Activated naive CD8-positive, alpha-beta T cell treated with anti-CD3 and anti-CD28 coated beads, Interleukin-2, amount 50 U/mL, for 24 hours (primary cell): ENCODE measurements around the gene MBD1.
A peak's percentile ranks its signal among the peaks of the same experiment; 100 is the strongest.

Experiments
- ATAC-seq: fragments of 150-1000 bp; cut with Tn5 transposase; one replicate; pipeline ENCODE4 v1.10.0; 2021
- DNase-seq: peaks from one replicate; pipeline ENCODE4 v3.0.0; 2021
- H3K27ac Mint-ChIP-seq: one replicate; pipeline ENCODE4 v1.8.0; 2021; ENCODE audit warnings: mild to moderate bottlenecking, mixed read lengths
- H3K27me3 Mint-ChIP-seq: one replicate; pipeline ENCODE4 v1.8.0; 2021; ENCODE audit warnings: mixed read lengths
- H3K36me3 Mint-ChIP-seq: one replicate; pipeline ENCODE4 v1.8.0; 2021; ENCODE audit warnings: low read depth, mixed read lengths
- H3K4me1 Mint-ChIP-seq: one replicate; pipeline ENCODE4 v1.8.0; 2021; ENCODE audit warnings: mixed read lengths
- H3K4me3 Mint-ChIP-seq: one replicate; pipeline ENCODE4 v1.8.0; 2021; ENCODE audit warnings: mild to moderate bottlenecking, moderate library complexity, mixed read lengths
- H3K9me3 Mint-ChIP-seq: one replicate; pipeline ENCODE4 v1.8.0; 2021; ENCODE audit warnings: mixed read lengths

Gene MBD1

GRCh38 chr18:50284255-50284885 lies 3.0 kb upstream of the MBD1 start:
- Mint-ChIP-seq H3K27ac (peak overlapping the region; percentile 41), H3K4me3 (no peak overlapping the region), H3K27me3 (no peaks in the 10 kb centered on the region), H3K9me3 (no peaks in the 10 kb centered on the region), H3K4me1 (peaks cover 46% of the 10 kb centered on the region), H3K36me3 (peaks cover 50% of the 10 kb centered on the region)
- no peak for ATAC-seq
- DNase-seq, result no peak

- Mint-ChIP-seq H3K4me1 (peaks cover 51% of the 10 kb centered on the region), H3K36me3 (peaks cover 57% of the 10 kb centered on the region), H3K27me3 (no peaks in the 10 kb centered on the region), H3K4me3 (no peak overlapping the region), H3K9me3 (no peaks in the 10 kb centered on the region), H3K27ac (peak overlapping the region; percentile 41)
- DNase-seq (no peak), ATAC-seq (no peak)
Observed at GRCh38 chr18:50283469-50284209, 2.3 kb upstream of the MBD1 start.

- peak overlapping the region; percentile 35 for H3K27ac Mint-ChIP-seq
- ATAC-seq, result no peak
- peak overlapping the region; percentile 21 for H3K4me3 Mint-ChIP-seq
- no peaks in the 10 kb centered on the region for H3K9me3 Mint-ChIP-seq
- peaks cover 58% of the 10 kb centered on the region for H3K36me3 Mint-ChIP-seq
- DNase-seq, result no peak
- H3K27me3 Mint-ChIP-seq, result no peaks in the 10 kb centered on the region
- peaks cover 56% of the 10 kb centered on the region for H3K4me1 Mint-ChIP-seq
Observed at GRCh38 chr18:50282521-50283335, 1.4 kb upstream of the MBD1 start.

- DNase-seq (no peak), ATAC-seq (no peak)
- H3K27ac Mint-ChIP-seq, result peak overlapping the region; percentile 95
- H3K9me3 Mint-ChIP-seq, result no peaks in the 10 kb centered on the region
- H3K4me1 Mint-ChIP-seq, result peaks cover 52% of the 10 kb centered on the region
- peak overlapping the region; percentile 98 for H3K4me3 Mint-ChIP-seq
- no peaks in the 10 kb centered on the region for H3K27me3 Mint-ChIP-seq
- peaks cover 55% of the 10 kb centered on the region for H3K36me3 Mint-ChIP-seq
Observed at GRCh38 chr18:50281972-50282520, 723 bp upstream of the MBD1 start.

- Mint-ChIP-seq H3K27me3 (no peaks in the 10 kb centered on the region), H3K27ac (peak overlapping the region; percentile 95), H3K4me1 (peaks cover 42% of the 10 kb centered on the region), H3K4me3 (peak overlapping the region; percentile 98), H3K9me3 (no peaks in the 10 kb centered on the region), H3K36me3 (peaks cover 61% of the 10 kb centered on the region)
- DNase-seq (no peak), ATAC-seq (no peak)
Observed at GRCh38 chr18:50280707-50281294, 522 bp downstream of the MBD1 start.

- peaks cover 61% of the 10 kb centered on the region for H3K36me3 Mint-ChIP-seq
- peak overlapping the region; percentile 98 for H3K4me3 Mint-ChIP-seq
- H3K4me1 Mint-ChIP-seq, result peaks cover 42% of the 10 kb centered on the region
- no peak for ATAC-seq
- H3K9me3 Mint-ChIP-seq, result no peaks in the 10 kb centered on the region
- DNase-seq, result no peak
- peak overlapping the region; percentile 95 for H3K27ac Mint-ChIP-seq
- H3K27me3 Mint-ChIP-seq, result no peaks in the 10 kb centered on the region
Observed at GRCh38 chr18:50279752-50280151, 1.6 kb downstream of the MBD1 start.

GRCh38 chr18:50277942-50278341 lies 3.4 kb downstream of the MBD1 start:
- Mint-ChIP-seq H3K27ac (no peak overlapping the region), H3K36me3 (peaks cover 57% of the 10 kb centered on the region), H3K4me3 (no peak overlapping the region), H3K27me3 (no peaks in the 10 kb centered on the region), H3K4me1 (peaks cover 37% of the 10 kb centered on the region), H3K9me3 (no peaks in the 10 kb centered on the region)
- DNase-seq (no peak), ATAC-seq (no peak)

GRCh38 chr18:50276452-50276851 lies 4.9 kb downstream of the MBD1 start:
- ATAC-seq (no peak), DNase-seq (no peak)
- no peak overlapping the region for H3K4me3 Mint-ChIP-seq
- peaks cover 32% of the 10 kb centered on the region for H3K4me1 Mint-ChIP-seq
- no peaks in the 10 kb centered on the region for H3K9me3 Mint-ChIP-seq
- peaks cover 55% of the 10 kb centered on the region for H3K36me3 Mint-ChIP-seq
- no peak overlapping the region for H3K27ac Mint-ChIP-seq
- H3K27me3 Mint-ChIP-seq, result no peaks in the 10 kb centered on the region

- Mint-ChIP-seq H3K36me3 (peaks cover 52% of the 10 kb centered on the region), H3K27ac (no peak overlapping the region), H3K4me1 (peaks cover 23% of the 10 kb centered on the region), H3K4me3 (no peak overlapping the region), H3K27me3 (no peaks in the 10 kb centered on the region), H3K9me3 (no peaks in the 10 kb centered on the region)
- no peak for ATAC-seq
- no peak for DNase-seq
Observed at GRCh38 chr18:50275503-50276036, 5.8 kb downstream of the MBD1 start.

GRCh38 chr18:50274941-50275340 lies 6.4 kb downstream of the MBD1 start:
- Mint-ChIP-seq H3K4me1 (peaks cover 17% of the 10 kb centered on the region), H3K9me3 (no peaks in the 10 kb centered on the region), H3K27ac (no peak overlapping the region), H3K36me3 (peaks cover 47% of the 10 kb centered on the region), H3K4me3 (no peak overlapping the region), H3K27me3 (no peaks in the 10 kb centered on the region)
- ATAC-seq (no peak), DNase-seq (no peak)

GRCh38 chr18:50274044-50274442 lies 7.3 kb downstream of the MBD1 start:
- ATAC-seq, result no peak
- Mint-ChIP-seq H3K9me3 (no peaks in the 10 kb centered on the region), H3K4me1 (peaks cover 10% of the 10 kb centered on the region)

GRCh38 chr18:50273203-50274043 lies 7.9 kb downstream of the MBD1 start:
- no peaks in the 10 kb centered on the region for H3K9me3 Mint-ChIP-seq
- peaks cover 46% of the 10 kb centered on the region for H3K36me3 Mint-ChIP-seq
- no peak for DNase-seq
- peaks cover 7% of the 10 kb centered on the region for H3K4me1 Mint-ChIP-seq
- H3K27me3 Mint-ChIP-seq, result no peaks in the 10 kb centered on the region
- H3K27ac Mint-ChIP-seq, result peak overlapping the region; percentile 33
- no peak overlapping the region for H3K4me3 Mint-ChIP-seq
- ATAC-seq, result no peak

More at GRCh38 chr18:50274044-50274442, 7.3 kb downstream of the MBD1 start:
- no peak for DNase-seq
- Mint-ChIP-seq H3K36me3 (peaks cover 48% of the 10 kb centered on the region), H3K27ac (no peak overlapping the region), H3K4me3 (no peak overlapping the region), H3K27me3 (no peaks in the 10 kb centered on the region)

GRCh38 chr18:50272568-50272967 lies 8.8 kb downstream of the MBD1 start:
- Mint-ChIP-seq H3K27me3 (no peaks in the 10 kb centered on the region), H3K4me1 (peaks cover 12% of the 10 kb centered on the region), H3K9me3 (no peaks in the 10 kb centered on the region), H3K4me3 (no peak overlapping the region), H3K36me3 (peaks cover 46% of the 10 kb centered on the region), H3K27ac (no peak overlapping the region)
- DNase-seq (no peak), ATAC-seq (no peak)
